ENCODE data around the gene LRCH4. TPM values are rescaled to one million over a fixed set of nuclear protein-coding genes. Genes with fewer than 3 reads are reported as not detected.
A peak's percentile ranks its signal among the peaks of the same experiment; 100 is the strongest.

Gene LRCH4
- total and polyA plus RNA-seq, 2 of the 13 experiments (the other 11 are each of a cell fraction or from before 2014, with no cell fraction given) = 7.0 to 9.3 TPM

DNA sequence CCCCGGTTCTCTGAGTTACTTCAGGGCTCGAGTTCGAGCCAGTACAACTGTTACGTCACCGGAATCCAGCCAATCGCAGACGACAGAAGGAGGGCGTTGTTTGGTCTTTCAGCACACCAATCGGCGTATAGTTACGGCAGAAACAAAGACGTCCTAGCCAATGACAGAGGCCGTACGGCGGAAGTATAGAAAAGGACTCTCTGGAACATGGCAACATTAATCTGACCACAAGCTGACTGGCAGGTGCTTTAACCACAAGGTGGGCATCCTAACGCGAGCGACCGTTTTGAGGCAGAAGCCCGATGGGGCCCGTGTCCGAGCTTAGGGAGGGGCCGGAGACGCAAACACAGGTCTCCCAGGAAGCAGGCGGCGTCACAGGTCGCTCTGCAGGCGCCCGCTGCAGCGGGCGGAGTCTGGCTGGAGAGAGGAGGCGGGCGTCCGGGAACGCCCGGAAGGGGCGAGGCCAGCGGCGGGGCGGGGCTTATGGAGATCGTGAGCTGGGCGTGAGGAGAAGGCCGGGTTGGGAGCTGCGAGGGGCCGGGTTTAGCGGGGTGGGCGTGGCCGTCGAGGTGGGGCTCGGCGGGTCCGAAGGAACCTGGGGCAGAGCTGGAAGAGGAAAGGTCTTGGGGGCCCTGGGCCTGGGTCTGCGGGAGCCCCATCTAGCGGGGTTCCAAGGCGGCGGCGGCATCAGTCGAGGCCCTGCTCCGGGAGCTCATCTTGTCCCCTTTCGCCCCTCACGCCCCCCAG is 26.2 kb upstream of the LRCH4 start, which contains the start of gene MOSPD3 (continued):
- TF ChIP-seq, protein P1, sequence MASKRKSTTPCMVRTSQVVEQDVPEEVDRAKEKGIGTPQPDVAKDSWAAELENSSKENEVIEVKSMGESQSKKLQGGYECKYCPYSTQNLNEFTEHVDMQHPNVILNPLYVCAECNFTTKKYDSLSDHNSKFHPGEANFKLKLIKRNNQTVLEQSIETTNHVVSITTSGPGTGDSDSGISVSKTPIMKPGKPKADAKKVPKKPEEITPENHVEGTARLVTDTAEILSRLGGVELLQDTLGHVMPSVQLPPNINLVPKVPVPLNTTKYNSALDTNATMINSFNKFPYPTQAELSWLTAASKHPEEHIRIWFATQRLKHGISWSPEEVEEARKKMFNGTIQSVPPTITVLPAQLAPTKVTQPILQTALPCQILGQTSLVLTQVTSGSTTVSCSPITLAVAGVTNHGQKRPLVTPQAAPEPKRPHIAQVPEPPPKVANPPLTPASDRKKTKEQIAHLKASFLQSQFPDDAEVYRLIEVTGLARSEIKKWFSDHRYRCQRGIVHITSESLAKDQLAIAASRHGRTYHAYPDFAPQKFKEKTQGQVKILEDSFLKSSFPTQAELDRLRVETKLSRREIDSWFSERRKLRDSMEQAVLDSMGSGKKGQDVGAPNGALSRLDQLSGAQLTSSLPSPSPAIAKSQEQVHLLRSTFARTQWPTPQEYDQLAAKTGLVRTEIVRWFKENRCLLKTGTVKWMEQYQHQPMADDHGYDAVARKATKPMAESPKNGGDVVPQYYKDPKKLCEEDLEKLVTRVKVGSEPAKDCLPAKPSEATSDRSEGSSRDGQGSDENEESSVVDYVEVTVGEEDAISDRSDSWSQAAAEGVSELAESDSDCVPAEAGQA (IDR thresholded peaks at IDR 0.05; ENCODE audit: low read depth) = no peak
- TF ChIP-seq, protein P1 (CRISPR knock-in tag; IDR thresholded peaks at IDR 0.05; ENCODE audit: borderline replicate concordance) = no peak
- TF ChIP-seq, protein P2, sequence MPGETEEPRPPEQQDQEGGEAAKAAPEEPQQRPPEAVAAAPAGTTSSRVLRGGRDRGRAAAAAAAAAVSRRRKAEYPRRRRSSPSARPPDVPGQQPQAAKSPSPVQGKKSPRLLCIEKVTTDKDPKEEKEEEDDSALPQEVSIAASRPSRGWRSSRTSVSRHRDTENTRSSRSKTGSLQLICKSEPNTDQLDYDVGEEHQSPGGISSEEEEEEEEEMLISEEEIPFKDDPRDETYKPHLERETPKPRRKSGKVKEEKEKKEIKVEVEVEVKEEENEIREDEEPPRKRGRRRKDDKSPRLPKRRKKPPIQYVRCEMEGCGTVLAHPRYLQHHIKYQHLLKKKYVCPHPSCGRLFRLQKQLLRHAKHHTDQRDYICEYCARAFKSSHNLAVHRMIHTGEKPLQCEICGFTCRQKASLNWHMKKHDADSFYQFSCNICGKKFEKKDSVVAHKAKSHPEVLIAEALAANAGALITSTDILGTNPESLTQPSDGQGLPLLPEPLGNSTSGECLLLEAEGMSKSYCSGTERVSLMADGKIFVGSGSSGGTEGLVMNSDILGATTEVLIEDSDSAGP (CRISPR knock-in tag; IDR thresholded peaks at IDR 0.05; ENCODE audit: borderline replicate concordance) = peak; percentile 59; the same call in 1 of the 2 replicates
- TF ChIP-seq ZBTB8A (CRISPR knock-in tag; IDR thresholded peaks at IDR 0.05; ENCODE audit: borderline replicate concordance, low read depth) (no peak), KDM5B (CRISPR knock-in tag; IDR thresholded peaks at IDR 0.05; ENCODE audit: borderline replicate concordance) (no peak), ZNF17 (CRISPR knock-in tag; IDR thresholded peaks at IDR 0.05) (no peak), HHEX (CRISPR knock-in tag; IDR thresholded peaks at IDR 0.05) (no peak), NCOA1 (CRISPR knock-in tag; IDR thresholded peaks at IDR 0.05) (no peak), MZF1 (CRISPR knock-in tag; IDR thresholded peaks at IDR 0.05; ENCODE audit: borderline replicate concordance) (no peak), AGO1 (IDR thresholded peaks at IDR 0.05; ENCODE audit: low read depth, low read length, poor library complexity, severe bottlenecking) (peak; percentile 37)
- TF ChIP-seq, protein P3, sequence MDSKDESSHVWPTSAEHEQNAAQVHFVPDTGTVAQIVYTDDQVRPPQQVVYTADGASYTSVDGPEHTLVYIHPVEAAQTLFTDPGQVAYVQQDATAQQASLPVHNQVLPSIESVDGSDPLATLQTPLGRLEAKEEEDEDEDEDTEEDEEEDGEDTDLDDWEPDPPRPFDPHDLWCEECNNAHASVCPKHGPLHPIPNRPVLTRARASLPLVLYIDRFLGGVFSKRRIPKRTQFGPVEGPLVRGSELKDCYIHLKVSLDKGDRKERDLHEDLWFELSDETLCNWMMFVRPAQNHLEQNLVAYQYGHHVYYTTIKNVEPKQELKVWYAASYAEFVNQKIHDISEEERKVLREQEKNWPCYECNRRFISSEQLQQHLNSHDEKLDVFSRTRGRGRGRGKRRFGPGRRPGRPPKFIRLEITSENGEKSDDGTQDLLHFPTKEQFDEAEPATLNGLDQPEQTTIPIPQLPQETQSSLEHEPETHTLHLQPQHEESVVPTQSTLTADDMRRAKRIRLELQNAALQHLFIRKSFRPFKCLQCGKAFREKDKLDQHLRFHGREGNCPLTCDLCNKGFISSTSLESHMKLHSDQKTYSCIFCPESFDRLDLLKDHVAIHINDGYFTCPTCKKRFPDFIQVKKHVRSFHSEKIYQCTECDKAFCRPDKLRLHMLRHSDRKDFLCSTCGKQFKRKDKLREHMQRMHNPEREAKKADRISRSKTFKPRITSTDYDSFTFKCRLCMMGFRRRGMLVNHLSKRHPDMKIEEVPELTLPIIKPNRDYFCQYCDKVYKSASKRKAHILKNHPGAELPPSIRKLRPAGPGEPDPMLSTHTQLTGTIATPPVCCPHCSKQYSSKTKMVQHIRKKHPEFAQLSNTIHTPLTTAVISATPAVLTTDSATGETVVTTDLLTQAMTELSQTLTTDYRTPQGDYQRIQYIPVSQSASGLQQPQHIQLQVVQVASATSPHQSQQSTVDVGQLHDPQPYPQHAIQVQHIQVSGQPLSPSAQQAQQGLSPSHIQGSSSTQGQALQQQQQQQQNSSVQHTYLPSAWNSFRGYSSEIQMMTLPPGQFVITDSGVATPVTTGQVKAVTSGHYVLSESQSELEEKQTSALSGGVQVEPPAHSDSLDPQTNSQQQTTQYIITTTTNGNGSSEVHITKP (CRISPR knock-in tag; IDR thresholded peaks at IDR 0.05; ENCODE audit: low read depth) = no peak
- TF ChIP-seq, protein P4, sequence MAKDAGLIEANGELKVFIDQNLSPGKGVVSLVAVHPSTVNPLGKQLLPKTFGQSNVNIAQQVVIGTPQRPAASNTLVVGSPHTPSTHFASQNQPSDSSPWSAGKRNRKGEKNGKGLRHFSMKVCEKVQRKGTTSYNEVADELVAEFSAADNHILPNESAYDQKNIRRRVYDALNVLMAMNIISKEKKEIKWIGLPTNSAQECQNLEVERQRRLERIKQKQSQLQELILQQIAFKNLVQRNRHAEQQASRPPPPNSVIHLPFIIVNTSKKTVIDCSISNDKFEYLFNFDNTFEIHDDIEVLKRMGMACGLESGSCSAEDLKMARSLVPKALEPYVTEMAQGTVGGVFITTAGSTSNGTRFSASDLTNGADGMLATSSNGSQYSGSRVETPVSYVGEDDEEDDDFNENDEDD (CRISPR knock-in tag; IDR thresholded peaks at IDR 0.05; ENCODE audit: borderline replicate concordance) = no peak
- TF ChIP-seq, protein P5, sequence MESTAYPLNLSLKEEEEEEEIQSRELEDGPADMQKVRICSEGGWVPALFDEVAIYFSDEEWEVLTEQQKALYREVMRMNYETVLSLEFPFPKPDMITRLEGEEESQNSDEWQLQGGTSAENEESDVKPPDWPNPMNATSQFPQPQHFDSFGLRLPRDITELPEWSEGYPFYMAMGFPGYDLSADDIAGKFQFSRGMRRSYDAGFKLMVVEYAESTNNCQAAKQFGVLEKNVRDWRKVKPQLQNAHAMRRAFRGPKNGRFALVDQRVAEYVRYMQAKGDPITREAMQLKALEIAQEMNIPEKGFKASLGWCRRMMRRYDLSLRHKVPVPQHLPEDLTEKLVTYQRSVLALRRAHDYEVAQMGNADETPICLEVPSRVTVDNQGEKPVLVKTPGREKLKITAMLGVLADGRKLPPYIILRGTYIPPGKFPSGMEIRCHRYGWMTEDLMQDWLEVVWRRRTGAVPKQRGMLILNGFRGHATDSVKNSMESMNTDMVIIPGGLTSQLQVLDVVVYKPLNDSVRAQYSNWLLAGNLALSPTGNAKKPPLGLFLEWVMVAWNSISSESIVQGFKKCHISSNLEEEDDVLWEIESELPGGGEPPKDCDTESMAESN (CRISPR knock-in tag; conservative IDR thresholded peaks at IDR 0.05) = peak; percentile 60; the same call in 1 of the 2 replicates

All from HepG2 (cell line).